Measurements from ENCODE around the gene MAPK10. TPM values are rescaled to one million over a fixed set of nuclear protein-coding genes. Genes with fewer than 3 reads are reported as not detected.
A peak's percentile ranks its signal among the peaks of the same experiment; 100 is the strongest.

The MAPK10 gene
- total RNA-seq, 6 experiments from 2014 or later, result 0.79 to 1.8 (median 1.1) TPM

DNA sequence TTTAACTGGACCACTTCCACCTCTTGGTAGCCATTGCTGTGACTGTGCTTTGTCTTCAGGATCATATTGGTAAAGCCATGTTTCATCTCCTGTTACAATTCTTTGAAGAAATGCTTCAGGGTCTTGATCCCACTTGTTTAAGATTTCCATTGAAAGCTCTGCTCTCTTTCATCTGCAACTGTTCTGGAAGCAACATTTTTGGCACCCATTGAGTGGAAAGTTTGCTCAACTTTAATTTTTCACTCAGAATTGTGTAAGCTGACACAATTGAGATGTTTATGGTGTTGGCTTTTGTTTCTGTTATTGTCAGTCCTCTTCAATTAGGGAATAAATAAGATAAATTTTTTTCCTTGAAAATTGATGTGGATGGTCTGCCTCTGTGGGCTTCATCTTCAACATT lies 237.4 kb downstream of the MAPK10 start:
- Mint-ChIP-seq H3K4me3 (no peak overlapping the region), H3K27ac (no peak overlapping the region), H3K4me1 (ENCODE audit: low read depth) (peaks cover 8% of the 10 kb centered on the region; the same call in 1 of the 2 replicates), H3K27me3 (ENCODE audit: insufficient read depth) (peaks cover under 1% of the 10 kb centered on the region; the same call in 1 of the 2 replicates), H3K9me3 (no peaks in the 10 kb centered on the region), H3K36me3 (ENCODE audit: low read depth) (no peaks in the 10 kb centered on the region)
- no peak for DNase-seq
- TF ChIP-seq, protein P1, sequence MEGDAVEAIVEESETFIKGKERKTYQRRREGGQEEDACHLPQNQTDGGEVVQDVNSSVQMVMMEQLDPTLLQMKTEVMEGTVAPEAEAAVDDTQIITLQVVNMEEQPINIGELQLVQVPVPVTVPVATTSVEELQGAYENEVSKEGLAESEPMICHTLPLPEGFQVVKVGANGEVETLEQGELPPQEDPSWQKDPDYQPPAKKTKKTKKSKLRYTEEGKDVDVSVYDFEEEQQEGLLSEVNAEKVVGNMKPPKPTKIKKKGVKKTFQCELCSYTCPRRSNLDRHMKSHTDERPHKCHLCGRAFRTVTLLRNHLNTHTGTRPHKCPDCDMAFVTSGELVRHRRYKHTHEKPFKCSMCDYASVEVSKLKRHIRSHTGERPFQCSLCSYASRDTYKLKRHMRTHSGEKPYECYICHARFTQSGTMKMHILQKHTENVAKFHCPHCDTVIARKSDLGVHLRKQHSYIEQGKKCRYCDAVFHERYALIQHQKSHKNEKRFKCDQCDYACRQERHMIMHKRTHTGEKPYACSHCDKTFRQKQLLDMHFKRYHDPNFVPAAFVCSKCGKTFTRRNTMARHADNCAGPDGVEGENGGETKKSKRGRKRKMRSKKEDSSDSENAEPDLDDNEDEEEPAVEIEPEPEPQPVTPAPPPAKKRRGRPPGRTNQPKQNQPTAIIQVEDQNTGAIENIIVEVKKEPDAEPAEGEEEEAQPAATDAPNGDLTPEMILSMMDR (IDR thresholded peaks at IDR 0.05), result no peak

DNA sequence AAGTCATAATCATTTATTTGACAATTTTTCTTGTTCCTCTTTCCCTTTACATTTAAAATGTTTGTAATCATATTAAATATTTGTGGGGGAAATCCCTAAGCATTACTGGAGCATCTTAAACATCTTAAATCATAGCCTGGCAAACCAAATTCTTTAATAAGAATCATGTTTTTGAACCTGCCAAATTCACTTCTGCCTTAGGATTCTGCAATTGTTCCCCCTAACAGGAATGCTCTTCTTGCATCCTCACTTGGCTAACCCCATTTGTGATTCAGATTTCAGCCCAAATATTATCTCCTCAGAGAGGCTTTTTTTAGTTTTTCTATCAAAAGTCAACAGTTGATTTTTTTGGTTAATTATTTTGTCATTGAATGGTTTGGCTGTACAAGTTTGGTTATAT lies 241.1 kb downstream of the MAPK10 start:
- peaks cover 10% of the 10 kb centered on the region; the same call in 1 of the 2 replicates for H3K4me1 Mint-ChIP-seq (ENCODE audit: low read depth)
- DNase-seq, result no peak

DNA sequence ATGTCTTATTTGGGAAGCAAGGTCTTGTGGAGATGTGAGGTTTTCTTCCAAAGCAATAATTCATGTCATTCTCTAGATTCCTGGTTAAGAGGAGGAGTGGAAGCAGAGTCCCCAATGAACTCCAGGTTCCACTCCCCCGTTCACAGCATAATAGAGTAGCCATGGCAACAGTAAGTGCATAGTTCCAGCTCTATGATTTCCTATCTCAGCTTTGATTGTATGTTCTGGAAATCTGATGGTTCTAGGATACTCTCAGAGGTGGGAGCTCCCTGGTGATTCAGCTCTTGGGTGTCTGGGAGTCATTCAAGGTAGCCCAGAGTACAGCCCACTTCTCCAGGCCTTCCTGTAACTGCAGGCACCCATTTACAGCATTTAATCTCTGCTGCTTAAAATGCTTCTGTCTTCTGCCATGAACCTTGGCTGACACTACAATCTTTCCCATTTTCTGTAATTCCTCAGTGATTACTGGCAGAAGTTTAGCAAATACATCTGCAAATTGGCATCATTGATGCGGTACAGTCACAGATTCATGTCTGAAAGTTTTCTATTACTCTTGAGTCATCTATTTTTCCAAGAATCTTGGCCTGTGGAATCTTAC lies 242.0 kb downstream of the MAPK10 start:
- Mint-ChIP-seq H3K27ac (peak overlapping the region; percentile 75), H3K27me3 (ENCODE audit: insufficient read depth) (peaks cover 7% of the 10 kb centered on the region; the same call in 1 of the 2 replicates), H3K4me3 (no peak overlapping the region), H3K4me1 (ENCODE audit: low read depth) (peaks cover 10% of the 10 kb centered on the region; the same call in 1 of the 2 replicates), H3K36me3 (ENCODE audit: low read depth) (no peaks in the 10 kb centered on the region), H3K9me3 (no peaks in the 10 kb centered on the region)
- TF ChIP-seq, protein P1 (IDR thresholded peaks at IDR 0.05), result no peak
- peak; percentile 68 for DNase-seq

More for the DNA sequence above, 241.1 kb downstream of the MAPK10 start:
- Mint-ChIP-seq H3K9me3 (no peaks in the 10 kb centered on the region), H3K4me3 (no peak overlapping the region), H3K27ac (no peak overlapping the region), H3K27me3 (ENCODE audit: insufficient read depth) (peaks cover 7% of the 10 kb centered on the region; the same call in 1 of the 2 replicates), H3K36me3 (ENCODE audit: low read depth) (no peaks in the 10 kb centered on the region)
- TF ChIP-seq, protein P1 (IDR thresholded peaks at IDR 0.05), result no peak

DNA sequence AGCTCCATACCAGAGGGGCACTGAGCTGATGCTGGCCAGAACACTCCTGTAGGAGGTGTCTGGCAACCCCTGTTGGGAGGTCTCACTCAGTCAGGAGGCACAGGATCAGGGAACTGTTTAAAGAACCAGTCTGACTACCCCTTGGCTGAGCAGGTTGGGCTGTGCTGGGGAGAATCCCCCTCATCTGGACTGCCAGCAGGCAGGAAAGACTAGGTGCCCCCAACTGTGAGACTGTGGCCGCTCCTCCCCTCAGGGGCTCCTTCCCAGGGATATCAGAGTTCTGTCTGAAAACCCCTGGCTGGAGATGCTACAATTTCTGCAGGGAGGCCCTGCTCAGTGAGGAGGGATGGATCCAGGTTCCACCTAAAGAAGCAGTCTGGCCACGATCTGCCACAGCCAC lies 245.3 kb downstream of the MAPK10 start:
- no peak for DNase-seq
- Mint-ChIP-seq H3K27me3 (ENCODE audit: insufficient read depth) (peaks cover 7% of the 10 kb centered on the region; the same call in 1 of the 2 replicates), H3K9me3 (peaks cover 6% of the 10 kb centered on the region; the same call in 1 of the 2 replicates), H3K36me3 (ENCODE audit: low read depth) (no peaks in the 10 kb centered on the region), H3K4me1 (ENCODE audit: low read depth) (peaks cover 10% of the 10 kb centered on the region; the same call in 1 of the 2 replicates), H3K27ac (no peak overlapping the region), H3K4me3 (no peak overlapping the region)
- TF ChIP-seq, protein P1 (IDR thresholded peaks at IDR 0.05), result no peak

DNA sequence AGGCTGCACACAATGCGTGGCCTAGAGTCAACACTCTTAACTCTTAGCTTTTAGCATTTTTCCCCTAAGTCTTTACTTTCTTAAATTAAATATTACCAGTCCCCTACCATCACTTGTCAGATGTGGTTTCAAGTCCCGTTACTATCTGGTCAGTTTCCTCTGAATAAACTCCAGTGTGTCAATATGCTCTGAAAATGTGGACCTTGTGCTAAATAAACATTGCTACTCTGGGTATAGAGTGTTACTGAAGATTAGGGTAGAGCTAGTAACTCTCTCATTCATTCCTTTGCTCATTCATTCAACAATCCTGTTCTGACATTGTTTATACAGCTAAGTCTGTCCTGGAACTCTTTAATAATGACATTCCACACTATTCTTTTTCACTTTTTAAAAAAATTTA lies 251.0 kb downstream of the MAPK10 start:
- no peak for DNase-seq
- Mint-ChIP-seq H3K27me3 (ENCODE audit: insufficient read depth) (no peaks in the 10 kb centered on the region; the same call in 1 of the 2 replicates), H3K4me3 (no peak overlapping the region), H3K36me3 (ENCODE audit: low read depth) (no peaks in the 10 kb centered on the region), H3K4me1 (ENCODE audit: low read depth) (no peaks in the 10 kb centered on the region), H3K27ac (no peak overlapping the region), H3K9me3 (peaks cover 6% of the 10 kb centered on the region; the same call in 1 of the 2 replicates)
- TF ChIP-seq, protein P1 (IDR thresholded peaks at IDR 0.05), result no peak
